Gastroesophageal sphincter (tissue), 3 donors: ENCODE measurements around the gene TRMU.

ENCODE experiments used
- EP300 ChIP-seq: sonication (generic); formaldehyde crosslinking; IDR thresholded peaks from one replicate; pipeline ENCODE4 v1.6.1; 2017; ENCODE audit warnings: antibody characterized with exemption, mild to moderate bottlenecking
- POLR2A ChIP-seq, 2 donors: fragments of 450-650 bp; IDR thresholded peaks; one replicate each; pipeline ENCODE4 v1.6.1; 2017; ENCODE audit warnings: antibody characterized with exemption in 2 of 2, mild to moderate bottlenecking in 2 of 2, moderate library complexity in 1 of 2
- TF ChIP-seq, protein P1 (sequence below), 4 experiments: fragments of 200-600 bp in 2 of 4; fragments of 450-650 bp in 2 of 4; sonication (generic) in 1 of 4; IDR thresholded peaks; one replicate each; pipeline ENCODE4 v1.5.1; 2017 to 2019; ENCODE audit warnings: antibody characterized with exemption in 4 of 4, mild to moderate bottlenecking in 2 of 4, moderate library complexity in 2 of 4

DNA sequence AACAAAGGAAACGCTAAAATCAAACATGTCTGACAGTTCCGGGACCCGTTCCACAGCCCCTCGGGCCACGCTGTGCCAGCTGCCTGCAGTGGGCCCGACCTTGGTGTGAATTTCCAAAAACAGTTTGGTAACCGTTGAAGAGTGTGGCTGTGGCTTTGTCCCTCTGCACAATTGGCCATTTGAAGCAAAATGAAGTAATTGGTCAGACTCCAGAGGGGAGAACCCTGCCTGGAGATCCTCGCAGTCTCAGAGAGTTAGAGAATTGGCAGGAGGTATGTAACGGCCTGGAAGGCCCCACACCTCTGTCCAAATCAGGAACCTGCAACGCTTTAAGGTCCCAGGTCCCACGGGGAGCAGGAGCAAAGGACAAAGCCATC is 26.3 kb downstream of the TRMU start:
- TF ChIP-seq POLR2A (IDR thresholded peaks at IDR 0.05) (no peak), EP300 (no peak)
- TF ChIP-seq, protein P1, sequence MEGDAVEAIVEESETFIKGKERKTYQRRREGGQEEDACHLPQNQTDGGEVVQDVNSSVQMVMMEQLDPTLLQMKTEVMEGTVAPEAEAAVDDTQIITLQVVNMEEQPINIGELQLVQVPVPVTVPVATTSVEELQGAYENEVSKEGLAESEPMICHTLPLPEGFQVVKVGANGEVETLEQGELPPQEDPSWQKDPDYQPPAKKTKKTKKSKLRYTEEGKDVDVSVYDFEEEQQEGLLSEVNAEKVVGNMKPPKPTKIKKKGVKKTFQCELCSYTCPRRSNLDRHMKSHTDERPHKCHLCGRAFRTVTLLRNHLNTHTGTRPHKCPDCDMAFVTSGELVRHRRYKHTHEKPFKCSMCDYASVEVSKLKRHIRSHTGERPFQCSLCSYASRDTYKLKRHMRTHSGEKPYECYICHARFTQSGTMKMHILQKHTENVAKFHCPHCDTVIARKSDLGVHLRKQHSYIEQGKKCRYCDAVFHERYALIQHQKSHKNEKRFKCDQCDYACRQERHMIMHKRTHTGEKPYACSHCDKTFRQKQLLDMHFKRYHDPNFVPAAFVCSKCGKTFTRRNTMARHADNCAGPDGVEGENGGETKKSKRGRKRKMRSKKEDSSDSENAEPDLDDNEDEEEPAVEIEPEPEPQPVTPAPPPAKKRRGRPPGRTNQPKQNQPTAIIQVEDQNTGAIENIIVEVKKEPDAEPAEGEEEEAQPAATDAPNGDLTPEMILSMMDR (IDR thresholded peaks at IDR 0.05) = no peak
